GM19238 (cell line): ENCODE data around the gene LRRC8A.
"Not testable (repeated sequence)": the region's sequence is repeated elsewhere in the genome, so short reads cannot be mapped to it uniquely, and the experiment has no call there.

Experiments used
- DNase-seq: peaks from one replicate; pipeline ENCODE4 v3.0.0; 2011; ENCODE audit warnings: low spot score; ENCODE audit not compliant: insufficient read length

The LRRC8A gene

DNA sequence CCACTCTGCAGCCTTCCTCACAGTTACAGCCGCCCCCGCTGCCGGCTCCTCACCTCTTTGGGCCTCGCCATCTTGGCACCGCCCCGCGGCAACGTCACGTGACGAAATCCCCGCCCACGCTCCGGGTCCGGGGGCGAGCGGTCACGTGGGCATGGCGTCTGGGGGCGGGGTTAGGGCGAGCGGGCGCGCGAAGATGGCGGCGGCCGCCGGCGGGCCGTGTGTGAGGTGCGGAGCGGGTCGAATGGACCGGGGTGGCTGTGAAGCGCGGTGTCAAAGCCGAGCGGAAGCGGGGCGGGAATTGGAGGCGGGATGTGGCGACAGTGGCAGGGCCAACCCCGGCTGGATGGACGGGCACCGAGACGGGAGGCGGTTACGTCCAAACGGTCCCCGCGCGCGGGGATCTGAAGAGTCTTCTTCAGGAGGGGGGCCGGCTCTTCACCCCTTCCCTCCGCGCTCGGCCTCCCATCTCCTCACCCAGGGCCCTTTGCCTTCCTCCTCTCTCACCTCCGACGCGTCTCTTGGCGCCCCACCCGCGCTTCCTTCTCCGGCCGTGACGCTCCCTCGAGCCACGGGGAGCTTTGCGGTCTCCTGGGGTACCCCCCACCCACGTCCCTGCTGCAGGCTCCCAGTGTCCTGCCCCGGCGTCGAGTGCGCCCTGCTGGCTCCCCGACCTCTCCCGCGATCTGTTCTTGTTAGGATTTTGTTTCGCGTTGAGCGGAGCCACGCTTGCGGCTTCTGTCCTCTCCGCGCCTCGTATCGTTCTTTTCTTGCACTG lies 65.8 kb downstream of the LRRC8A start, which contains the start of the genes DOLK and NUP188:
DOLK (minus strand) TSS at position 77 of the 775 bp plus-strand sequence. CDS start 300 bp downstream, outside the sequence.
NUP188 (plus strand) TSS at position 173 of the 775 bp plus-strand sequence; CDS start at position 194, 21 bp downstream.
- peak; percentile 98 for DNase-seq

GRCh38 chr9:128961403-128961802 lies 79.5 kb downstream of the LRRC8A start:
- DNase-seq, result not testable (repeated sequence)
